GM13976 (cell line): Measurements from ENCODE around the gene SORBS2.

Source experiments
- DNase-seq: peaks from one replicate; pipeline ENCODE4 v3.0.0; 2012; ENCODE audit warnings: low spot score
- in situ Hi-C: fragments of 300-500 bp; cut with MboI; formaldehyde crosslinking; loops from one replicate; pipeline ENCODE4 v1.12.0; 2022; ENCODE audit warnings: low sequenced_read_pairs, mixed read lengths, inconsistent platforms; ENCODE audit not compliant: unreplicated experiment
- TF ChIP-seq, protein P1 (sequence below): IDR thresholded peaks from 2 replicates; pipeline ENCODE4 v1.5.1; 2012; ENCODE audit warnings: borderline replicate concordance, mild to moderate bottlenecking; ENCODE audit not compliant: insufficient read depth; ENCODE audit errors: extremely low read depth, missing control alignments, control extremely low read depth

Gene SORBS2

DNA sequence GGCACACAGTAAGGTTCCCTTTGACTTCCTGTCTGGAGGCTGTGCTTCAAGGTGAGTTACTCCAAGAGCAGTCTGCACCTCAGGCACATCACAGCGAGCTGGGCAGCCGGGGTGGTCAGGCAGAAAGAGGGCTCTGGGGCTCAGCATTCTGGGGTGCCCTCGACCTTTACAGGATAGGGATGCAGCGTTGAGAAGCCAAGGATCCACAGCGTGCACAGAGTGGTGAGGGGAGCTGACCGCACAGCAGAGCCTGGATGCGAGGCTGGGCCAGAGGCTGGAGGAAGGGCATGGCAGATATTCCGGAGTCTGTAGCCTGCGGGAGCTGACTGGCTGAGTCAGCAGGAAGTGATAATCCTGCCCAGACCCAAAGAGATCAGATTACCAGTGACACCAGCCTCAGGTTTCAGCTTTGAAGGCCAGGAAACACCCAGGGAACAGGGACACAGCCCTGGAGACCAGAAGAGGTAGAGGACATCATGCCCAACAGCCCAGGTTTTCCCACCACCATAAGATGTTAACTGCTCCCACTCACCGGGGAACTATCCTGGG is 238.3 kb downstream of the SORBS2 start:
- TF ChIP-seq, protein P1, sequence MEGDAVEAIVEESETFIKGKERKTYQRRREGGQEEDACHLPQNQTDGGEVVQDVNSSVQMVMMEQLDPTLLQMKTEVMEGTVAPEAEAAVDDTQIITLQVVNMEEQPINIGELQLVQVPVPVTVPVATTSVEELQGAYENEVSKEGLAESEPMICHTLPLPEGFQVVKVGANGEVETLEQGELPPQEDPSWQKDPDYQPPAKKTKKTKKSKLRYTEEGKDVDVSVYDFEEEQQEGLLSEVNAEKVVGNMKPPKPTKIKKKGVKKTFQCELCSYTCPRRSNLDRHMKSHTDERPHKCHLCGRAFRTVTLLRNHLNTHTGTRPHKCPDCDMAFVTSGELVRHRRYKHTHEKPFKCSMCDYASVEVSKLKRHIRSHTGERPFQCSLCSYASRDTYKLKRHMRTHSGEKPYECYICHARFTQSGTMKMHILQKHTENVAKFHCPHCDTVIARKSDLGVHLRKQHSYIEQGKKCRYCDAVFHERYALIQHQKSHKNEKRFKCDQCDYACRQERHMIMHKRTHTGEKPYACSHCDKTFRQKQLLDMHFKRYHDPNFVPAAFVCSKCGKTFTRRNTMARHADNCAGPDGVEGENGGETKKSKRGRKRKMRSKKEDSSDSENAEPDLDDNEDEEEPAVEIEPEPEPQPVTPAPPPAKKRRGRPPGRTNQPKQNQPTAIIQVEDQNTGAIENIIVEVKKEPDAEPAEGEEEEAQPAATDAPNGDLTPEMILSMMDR, result no peak
- DNase-seq, result no peak
- in situ Hi-C loops, result no loop called here

DNA sequence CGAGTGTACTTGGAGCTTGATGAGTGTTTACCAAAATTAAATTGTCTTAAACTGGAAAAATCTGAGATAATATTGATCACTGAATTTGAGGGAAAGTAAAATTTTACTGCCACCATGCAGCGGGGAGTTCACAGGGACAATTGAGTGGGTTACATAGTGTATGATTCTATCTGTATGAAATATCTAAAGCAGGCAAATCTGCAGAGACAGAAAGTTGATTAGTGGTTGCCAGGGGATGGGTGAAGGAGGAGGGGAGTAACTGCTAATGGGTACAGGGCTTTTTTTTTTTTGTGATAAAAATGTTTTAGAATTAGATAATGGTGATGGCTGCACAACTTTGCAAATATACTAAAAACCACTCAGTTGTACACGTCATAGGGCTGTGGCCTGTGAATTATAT is 241.3 kb downstream of the SORBS2 start:
- TF ChIP-seq, protein P1, result no peak
- DNase-seq, result no peak
- in situ Hi-C loops, result no loop called here

DNA sequence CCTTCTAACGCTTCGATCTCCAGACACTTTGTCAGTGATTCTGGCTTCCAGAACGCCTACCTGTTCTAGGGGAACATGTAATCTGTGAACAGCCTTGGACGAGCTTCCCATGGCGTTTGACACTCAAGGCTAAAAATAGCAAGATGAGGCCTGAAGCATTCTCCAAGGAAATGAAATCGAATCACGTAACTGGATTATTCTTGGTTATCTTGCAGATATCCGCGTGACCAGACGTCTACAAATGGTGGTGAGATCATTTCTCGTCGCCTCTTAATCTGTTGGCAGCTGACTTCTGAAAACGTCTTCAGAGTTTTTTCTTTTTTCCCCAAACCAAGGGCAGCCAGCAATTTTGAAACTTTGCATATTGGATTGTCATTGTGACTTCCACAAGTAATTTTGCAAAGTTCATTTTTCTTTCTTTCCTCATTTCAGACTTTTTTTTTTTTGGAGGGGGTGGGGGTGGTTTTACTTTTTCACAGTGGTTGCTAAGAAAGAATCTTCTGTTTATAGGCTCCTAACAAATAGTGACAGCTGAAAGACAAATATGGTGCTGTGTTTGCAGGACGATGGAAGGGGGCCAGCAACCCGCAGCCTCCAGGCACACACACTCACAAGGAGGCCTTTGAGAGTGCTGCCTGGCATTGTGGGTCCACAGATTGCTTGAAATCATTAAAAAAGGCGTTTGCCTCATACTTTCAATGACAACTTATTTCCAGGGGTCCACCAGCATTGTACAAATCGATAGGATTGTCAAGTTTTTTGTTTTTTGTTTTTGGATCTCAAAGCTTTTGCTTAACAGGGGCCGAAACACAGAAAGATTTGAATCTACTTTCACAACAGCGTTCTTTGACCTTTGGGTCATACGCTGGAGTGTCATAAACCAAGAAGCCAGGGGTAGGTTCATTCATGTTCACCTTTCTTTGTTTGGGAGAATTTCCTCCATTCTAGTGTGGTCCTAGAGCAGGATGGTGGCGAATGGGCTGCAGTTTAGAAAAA is 244.3 kb downstream of the SORBS2 start:
- TF ChIP-seq, protein P1, result no peak
- in situ Hi-C loops, result no loop called here
- DNase-seq, result no peak

DNA sequence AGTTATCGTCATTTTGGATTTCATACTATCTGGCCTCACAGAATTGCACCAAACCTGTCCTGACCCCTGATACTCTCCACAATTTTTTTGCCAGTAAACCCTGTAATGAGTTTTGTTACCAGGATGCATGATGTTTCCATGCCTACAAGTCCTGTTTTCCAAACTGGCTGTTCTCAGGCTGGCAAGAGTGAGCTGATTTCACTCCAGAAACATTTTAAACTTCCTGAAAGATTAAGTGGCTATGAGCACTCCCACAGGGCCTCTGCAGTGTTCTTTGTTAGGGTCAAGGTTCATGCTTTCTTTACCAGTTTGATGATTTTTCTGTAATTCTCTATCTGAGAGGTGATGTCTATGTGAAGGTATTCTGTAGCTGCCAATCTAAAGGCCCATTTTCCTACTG is 245.0 kb downstream of the SORBS2 start:
- in situ Hi-C loops, result no loop called here
- TF ChIP-seq, protein P1, result no peak
- no peak for DNase-seq

DNA sequence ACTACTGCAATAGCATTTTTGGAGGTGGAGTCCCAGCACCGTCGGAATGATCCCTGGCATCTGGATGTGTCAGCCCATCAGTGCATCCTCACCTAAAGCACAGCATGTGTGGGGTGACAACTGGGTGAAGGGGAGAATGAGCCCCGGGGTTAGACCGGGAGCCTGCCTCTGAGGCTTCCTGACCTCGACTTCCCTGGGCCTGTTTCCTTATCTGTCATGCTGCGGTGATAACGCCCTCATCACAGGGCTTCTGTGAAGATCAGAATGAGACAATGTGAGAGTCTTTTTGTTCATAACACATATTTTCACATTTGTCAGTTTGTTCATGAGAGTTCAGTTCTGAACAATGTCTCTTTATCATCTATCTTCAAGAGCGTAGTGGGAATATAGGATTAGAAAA is 245.6 kb downstream of the SORBS2 start:
- in situ Hi-C loops, result no loop called here
- TF ChIP-seq, protein P1, result no peak
- DNase-seq, result no peak

DNA sequence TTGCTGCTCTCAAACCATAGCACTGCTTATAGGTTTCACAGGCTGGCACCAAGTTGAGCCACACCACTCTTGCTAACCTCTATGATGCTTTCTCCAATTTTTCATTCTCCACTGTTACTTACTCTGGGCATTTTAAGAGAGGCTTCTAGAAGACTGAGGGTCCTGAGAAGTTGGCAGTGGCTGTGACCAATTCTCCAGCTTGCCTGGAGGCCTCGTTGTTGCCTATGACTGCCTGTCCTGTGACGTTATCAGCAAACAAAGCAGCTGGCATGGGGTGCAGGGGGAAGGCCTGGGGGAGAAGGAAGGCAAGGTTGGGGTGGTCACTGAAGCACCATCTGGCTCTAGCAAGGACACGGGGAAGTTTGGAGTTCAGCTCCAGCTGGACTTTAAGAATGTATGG is 246.3 kb downstream of the SORBS2 start:
- DNase-seq, result no peak
- TF ChIP-seq, protein P1, result no peak
- in situ Hi-C loops, result no loop called here
